ENCODE results near the gene ITM2C.

ITM2C gene

GRCh38 chr2:230893841-230894781 lies 29.4 kb downstream of the ITM2C start:
- no peak for FAIRE-seq

- no peak for FAIRE-seq
Observed at GRCh38 chr2:230895536-230896345, 31.0 kb downstream of the ITM2C start.

- FAIRE-seq = no peak
Observed at GRCh38 chr2:230896346-230897115, 31.8 kb downstream of the ITM2C start.

- no peak for FAIRE-seq
Observed at GRCh38 chr2:230898016-230898712, 33.4 kb downstream of the ITM2C start.

- no peak for FAIRE-seq
Observed at GRCh38 chr2:230898713-230899091, 34.0 kb downstream of the ITM2C start.

- no peak for FAIRE-seq
Observed at GRCh38 chr2:230899287-230899686, 34.5 kb downstream of the ITM2C start.

- FAIRE-seq = no peak
Observed at GRCh38 chr2:230899786-230900185, 35.0 kb downstream of the ITM2C start.

GRCh38 chr2:230900336-230900995 lies 35.7 kb downstream of the ITM2C start:
- FAIRE-seq = no peak

GRCh38 chr2:230901006-230901405 lies 36.3 kb downstream of the ITM2C start:
- FAIRE-seq = no peak

GRCh38 chr2:230902180-230902899 lies 37.6 kb downstream of the ITM2C start:
- FAIRE-seq = no peak

GRCh38 chr2:230903231-230904150 lies 38.7 kb downstream of the ITM2C start:
- no peak for FAIRE-seq

- no peak for FAIRE-seq
Observed at GRCh38 chr2:230904856-230905447, 40.2 kb downstream of the ITM2C start.

GRCh38 chr2:230905448-230906421 lies 41.0 kb downstream of the ITM2C start:
- no peak for FAIRE-seq

GRCh38 chr2:230906471-230907230 lies 41.9 kb downstream of the ITM2C start:
- no peak for FAIRE-seq

- FAIRE-seq = no peak
Observed at GRCh38 chr2:230907361-230908091, 42.8 kb downstream of the ITM2C start.

GRCh38 chr2:230908092-230908594 lies 43.4 kb downstream of the ITM2C start:
- FAIRE-seq = no peak

Data from colon (tissue), 2 donors.